ENCODE measurements around the gene GLB1L3. TPM values are rescaled to one million over a fixed set of nuclear protein-coding genes. Genes with fewer than 3 reads are reported as not detected.

The GLB1L3 gene
- total RNA-seq, 2 donors from 2014 or later: 1.3 TPM; not detected in 1

DNA sequence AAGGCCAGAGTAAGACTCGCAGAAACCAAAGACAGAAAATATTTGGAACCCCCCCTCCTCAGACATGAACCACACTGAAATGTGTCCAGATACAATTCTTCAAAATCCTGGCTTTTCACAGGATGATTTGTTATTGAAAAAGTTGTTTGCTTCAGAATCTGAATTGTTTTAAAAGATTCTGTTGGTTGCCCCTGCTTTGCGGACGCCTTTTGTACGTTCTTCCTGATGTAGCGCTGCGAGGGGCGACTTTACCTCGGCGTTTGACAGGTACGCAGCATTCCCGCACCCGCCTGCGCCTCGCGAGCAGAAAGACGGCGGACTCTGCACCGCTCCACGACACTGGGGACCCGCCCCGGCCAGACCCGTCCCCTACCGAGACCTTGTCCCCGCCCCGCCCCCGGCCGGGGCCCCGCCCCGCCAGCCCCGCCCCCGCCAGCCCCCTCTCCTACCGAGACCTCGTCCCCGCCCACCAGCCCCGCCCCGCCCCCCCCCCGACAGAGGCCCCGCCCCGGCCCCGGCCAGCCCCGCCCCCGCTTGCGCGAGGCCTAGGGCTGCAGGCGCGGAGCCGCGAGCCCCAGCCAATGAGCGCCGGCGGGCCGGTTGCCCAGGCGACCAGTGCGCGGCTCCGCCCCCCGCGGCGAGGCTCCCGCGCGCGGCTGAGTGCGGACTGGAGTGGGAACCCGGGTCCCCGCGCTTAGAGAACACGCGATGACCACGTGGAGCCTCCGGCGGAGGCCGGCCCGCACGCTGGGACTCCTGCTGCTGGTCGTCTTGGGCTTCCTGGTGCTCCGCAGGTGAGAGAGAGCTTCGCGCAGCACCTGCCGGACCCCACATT lies 55.4 kb downstream of the GLB1L3 start, which contains the start of gene GLB1L2:
Gene GLB1L2 (plus strand): TSS at position 635 of the 835 bp plus-strand sequence. CDS start 74 bp downstream, at position 709.
- Histone ChIP-seq H3K4me3 (peak within 1 kb of the TSS; percentile 30 to 60), H3K4me1 (peaks cover 20% of the 10 kb centered on the region), H3K36me3 (replicated peaks in 1 of 2; ENCODE audit: insufficient read depth in 1 of 2, low read depth in 2 of 2) (no peaks in the 10 kb centered on the region), H3K27me3 (no peaks in the 10 kb centered on the region), H3K27ac (no peak within 1 kb of the TSS), H3K9me3 (no peaks in the 10 kb centered on the region)
- ATAC-seq (peak; percentile 94), DNase-seq (peak; percentile 82 to 86 (median 84))
- TF ChIP-seq POLR2A (IDR thresholded peaks at IDR 0.05) (peak in 1 of 3 donors; percentile 5), CTCF (IDR thresholded peaks at IDR 0.05) (no peak)
- intact Hi-C loops (cut with DNase I): no loop called here
- 1% methylated on average over 4 to 54 of the region's 80 CpGs for WGBS, 2 donors

- DNase-seq: peak in 3 of 4 donors; percentile 25 to 46 (median 37)
- Histone ChIP-seq H3K4me3 (peak overlapping the region; percentile 30 to 60), H3K27ac (no peak overlapping the region), H3K9me3 (no peaks in the 10 kb centered on the region), H3K36me3 (replicated peaks in 1 of 2; ENCODE audit: insufficient read depth in 1 of 2, low read depth in 2 of 2) (no peaks in the 10 kb centered on the region), H3K27me3 (no peaks in the 10 kb centered on the region), H3K4me1 (peaks cover 20% of the 10 kb centered on the region)
- 0 to 3% methylated on average over 23 to 30 of the region's 40 CpGs for WGBS, 2 donors
- intact Hi-C loops (cut with DNase I): no loop called here
- no peak for TF ChIP-seq POLR2A (IDR thresholded peaks at IDR 0.05)
- ATAC-seq: peak; percentile 36
These were observed 56.0 kb downstream of the GLB1L3 start for GRCh38 chr11:134332189-134332631.

DNA sequence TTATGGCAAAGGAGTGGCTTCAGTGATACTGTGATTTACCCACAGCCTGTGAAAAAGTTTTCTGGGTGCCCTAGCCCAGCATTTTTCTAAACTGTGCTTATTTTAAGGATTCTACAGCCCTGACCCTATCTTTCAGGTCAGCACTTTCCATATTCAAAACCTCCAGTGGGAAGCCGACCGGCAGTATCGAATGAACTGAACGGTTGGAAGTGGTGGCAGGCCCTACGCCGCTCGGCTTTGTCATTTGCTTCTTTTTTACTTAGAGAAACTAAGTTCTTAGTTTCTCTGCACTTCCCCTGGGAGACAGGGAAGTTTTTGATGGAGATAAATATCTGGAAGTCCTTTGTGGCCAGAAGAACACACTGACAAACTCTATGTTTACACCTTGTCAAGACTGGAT lies 56.6 kb downstream of the GLB1L3 start:
- Histone ChIP-seq H3K4me1 (peaks cover 20% of the 10 kb centered on the region), H3K9me3 (no peaks in the 10 kb centered on the region), H3K4me3 (no peak overlapping the region), H3K36me3 (replicated peaks in 1 of 2; ENCODE audit: insufficient read depth in 1 of 2, low read depth in 2 of 2) (no peaks in the 10 kb centered on the region), H3K27ac (no peak overlapping the region), H3K27me3 (no peaks in the 10 kb centered on the region)
- DNase-seq (no peak), ATAC-seq (no peak)
- 81 to 90% methylated on average over 7 of the region's 7 CpGs for WGBS, 2 donors
- intact Hi-C loops (cut with DNase I): no loop called here
- TF ChIP-seq POLR2A (IDR thresholded peaks at IDR 0.05) (no peak), CTCF (IDR thresholded peaks at IDR 0.05) (no peak)

DNA sequence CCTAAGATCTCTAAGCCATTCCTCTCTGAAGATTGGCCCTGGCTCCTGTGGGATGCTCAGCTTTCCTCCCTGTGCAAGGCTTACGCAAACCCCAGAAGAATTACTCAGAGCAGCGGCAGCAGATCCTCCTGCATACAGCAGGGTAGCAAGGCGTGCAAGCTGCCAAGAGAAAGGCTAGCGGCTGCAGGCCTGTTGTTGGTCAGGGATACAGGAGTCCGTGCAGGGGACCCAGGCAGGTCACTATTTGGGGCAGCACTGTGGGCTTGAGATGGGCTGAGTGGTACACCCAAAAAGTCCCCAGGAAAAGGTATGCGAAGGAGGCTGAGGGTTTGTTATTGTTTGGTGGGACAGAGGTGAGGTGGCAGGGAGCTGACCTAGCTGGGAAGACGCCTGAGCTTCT lies 57.1 kb downstream of the GLB1L3 start:
- H3K4me3 ChIP-seq: no peak overlapping the region
- no peak overlapping the region for H3K27ac ChIP-seq
- no peak for DNase-seq
- no peaks in the 10 kb centered on the region for H3K27me3 ChIP-seq
- no peak for ATAC-seq
- no peak for TF ChIP-seq POLR2A (IDR thresholded peaks at IDR 0.05)
- no peak for TF ChIP-seq CTCF (IDR thresholded peaks at IDR 0.05)
- WGBS, 2 donors: 85 to 90% methylated on average over 3 to 7 of the region's 7 CpGs
- no peaks in the 10 kb centered on the region for H3K9me3 ChIP-seq
- H3K4me1 ChIP-seq: peaks cover 20% of the 10 kb centered on the region
- no peaks in the 10 kb centered on the region for H3K36me3 ChIP-seq (replicated peaks in 1 of 2; ENCODE audit: insufficient read depth in 1 of 2, low read depth in 2 of 2)
- intact Hi-C loops (cut with DNase I): no loop called here

DNA sequence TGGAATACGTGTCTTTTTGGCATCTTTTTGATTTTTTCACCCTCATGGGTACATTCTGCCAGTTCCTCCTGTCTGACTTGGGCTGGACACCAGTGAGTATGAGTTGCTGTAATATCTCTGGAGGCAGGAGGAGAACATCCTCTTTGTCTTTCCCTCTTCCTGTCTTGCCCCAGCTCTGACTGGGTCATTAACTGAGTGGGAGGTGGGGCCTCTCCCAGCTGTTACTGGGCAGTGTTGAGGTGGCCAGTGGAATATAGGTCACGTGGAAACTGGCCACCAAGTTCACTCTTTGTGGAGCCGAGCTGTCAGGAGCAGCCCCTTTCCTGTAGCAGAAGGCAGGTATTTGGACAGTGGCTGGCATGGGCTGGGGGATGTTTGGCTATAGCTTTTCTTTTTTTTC lies 57.8 kb downstream of the GLB1L3 start:
- Histone ChIP-seq H3K27ac (no peak overlapping the region), H3K9me3 (no peaks in the 10 kb centered on the region), H3K4me1 (peaks cover 20% of the 10 kb centered on the region), H3K4me3 (no peak overlapping the region), H3K27me3 (no peaks in the 10 kb centered on the region), H3K36me3 (replicated peaks in 1 of 2; ENCODE audit: insufficient read depth in 1 of 2, low read depth in 2 of 2) (no peaks in the 10 kb centered on the region)
- intact Hi-C loops (cut with DNase I): no loop called here
- TF ChIP-seq CTCF (IDR thresholded peaks at IDR 0.05): no peak
- TF ChIP-seq POLR2A (IDR thresholded peaks at IDR 0.05): no peak
- no peak for ATAC-seq
- DNase-seq: no peak
- WGBS, 2 donors: 75 to 81% methylated on average over 3 of the region's 3 CpGs
